GM21447 (cell line): ENCODE results near the gene PNPLA1.

Experiments
- ATAC-seq: cut with Tn5 transposase; IDR thresholded peaks from one replicate; pipeline ENCODE4 v1.9.1; 2021; ENCODE audit not compliant: unreplicated experiment

The PNPLA1 gene, protein sequence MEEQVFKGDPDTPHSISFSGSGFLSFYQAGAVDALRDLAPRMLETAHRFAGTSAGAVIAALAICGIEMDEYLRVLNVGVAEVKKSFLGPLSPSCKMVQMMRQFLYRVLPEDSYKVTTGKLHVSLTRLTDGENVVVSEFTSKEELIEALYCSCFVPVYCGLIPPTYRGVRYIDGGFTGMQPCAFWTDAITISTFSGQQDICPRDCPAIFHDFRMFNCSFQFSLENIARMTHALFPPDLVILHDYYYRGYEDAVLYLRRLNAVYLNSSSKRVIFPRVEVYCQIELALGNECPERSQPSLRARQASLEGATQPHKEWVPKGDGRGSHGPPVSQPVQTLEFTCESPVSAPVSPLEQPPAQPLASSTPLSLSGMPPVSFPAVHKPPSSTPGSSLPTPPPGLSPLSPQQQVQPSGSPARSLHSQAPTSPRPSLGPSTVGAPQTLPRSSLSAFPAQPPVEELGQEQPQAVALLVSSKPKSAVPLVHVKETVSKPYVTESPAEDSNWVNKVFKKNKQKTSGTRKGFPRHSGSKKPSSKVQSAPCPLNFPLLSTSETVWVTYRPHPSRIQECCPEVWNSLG

DNA sequence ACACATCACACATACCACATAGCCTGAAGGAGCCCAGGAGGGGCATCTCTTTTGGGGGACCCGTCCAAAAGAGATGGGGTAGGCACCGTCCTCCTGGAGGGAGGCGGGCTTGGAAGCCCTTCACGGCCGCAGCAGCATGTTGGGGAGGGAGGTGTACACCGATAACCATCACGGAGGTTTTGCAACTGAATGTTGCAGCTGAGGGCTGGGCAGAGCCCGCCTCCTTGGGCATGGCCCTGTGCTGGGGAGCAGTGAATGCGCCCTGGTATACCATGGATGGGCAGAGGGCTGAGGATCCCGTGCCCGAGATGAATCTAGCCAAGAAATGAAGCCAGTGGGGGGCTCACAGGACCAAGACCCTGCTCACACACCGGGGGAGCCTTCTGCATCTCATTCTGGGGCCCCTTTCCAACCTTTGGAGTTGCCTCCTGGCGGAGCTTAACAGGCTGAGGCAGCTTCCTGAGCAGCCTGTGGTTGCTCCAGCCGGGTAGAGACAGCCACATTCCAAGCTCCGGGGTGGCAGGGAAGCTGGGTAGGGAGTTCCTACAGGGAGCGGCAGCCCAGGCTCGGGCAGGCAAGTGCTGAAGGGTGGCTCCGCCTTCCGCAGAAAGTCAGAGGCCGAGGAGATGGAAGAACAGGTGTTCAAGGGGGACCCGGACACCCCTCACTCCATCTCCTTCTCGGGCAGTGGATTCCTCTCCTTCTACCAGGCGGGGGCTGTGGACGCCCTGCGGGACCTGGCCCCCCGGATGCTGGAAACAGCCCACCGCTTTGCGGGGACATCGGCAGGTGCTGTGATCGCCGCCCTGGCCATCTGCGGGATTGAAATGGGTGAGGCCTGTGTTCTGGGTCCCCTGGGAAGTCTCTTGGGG lies at the start of gene PNPLA1:
TSS of gene PNPLA1 (plus strand) at position 227 of the 872 bp plus-strand sequence. CDS start at position 627, 400 bp downstream.
- ATAC-seq: no peak

DNA sequence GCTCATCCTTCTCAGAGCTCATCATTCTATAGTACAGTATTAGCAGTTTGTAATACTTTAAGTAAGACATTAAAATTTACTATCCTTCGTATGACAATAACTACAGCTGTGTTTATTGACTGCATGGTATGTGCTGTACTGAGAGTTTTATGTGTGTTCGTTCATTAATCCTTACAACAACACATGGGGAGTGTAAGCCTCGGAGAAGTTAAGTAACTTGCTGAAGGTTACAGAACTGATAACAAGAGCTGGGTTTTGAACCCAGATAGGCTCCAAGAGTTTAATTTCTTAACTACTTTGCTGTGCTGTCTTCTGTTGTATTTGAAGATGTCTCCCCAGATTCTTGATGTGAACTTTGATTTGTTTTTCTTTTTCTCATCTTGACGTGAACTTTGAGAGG lies 49.6 kb upstream of the PNPLA1 start:
- no peak for ATAC-seq

DNA sequence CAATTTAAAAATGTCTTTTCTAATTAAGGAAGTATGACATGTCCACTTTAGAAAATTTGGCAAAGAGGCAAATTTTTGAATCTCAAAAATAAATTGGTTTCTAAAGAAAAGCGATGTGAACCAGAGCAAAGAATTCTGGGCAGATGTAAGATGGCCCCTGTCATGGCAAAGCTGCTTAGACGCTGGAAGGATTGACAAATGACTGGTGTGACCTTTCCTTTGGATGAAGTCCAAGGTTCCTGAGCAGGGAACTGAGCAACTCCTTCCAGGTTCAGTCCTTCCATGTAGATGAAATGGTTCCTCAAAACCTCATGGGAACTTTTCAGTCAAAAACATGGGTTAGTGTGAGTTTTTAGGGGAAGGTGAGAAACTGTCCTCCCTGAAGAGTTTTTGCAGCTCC lies 48.2 kb upstream of the PNPLA1 start:
- no peak for ATAC-seq

DNA sequence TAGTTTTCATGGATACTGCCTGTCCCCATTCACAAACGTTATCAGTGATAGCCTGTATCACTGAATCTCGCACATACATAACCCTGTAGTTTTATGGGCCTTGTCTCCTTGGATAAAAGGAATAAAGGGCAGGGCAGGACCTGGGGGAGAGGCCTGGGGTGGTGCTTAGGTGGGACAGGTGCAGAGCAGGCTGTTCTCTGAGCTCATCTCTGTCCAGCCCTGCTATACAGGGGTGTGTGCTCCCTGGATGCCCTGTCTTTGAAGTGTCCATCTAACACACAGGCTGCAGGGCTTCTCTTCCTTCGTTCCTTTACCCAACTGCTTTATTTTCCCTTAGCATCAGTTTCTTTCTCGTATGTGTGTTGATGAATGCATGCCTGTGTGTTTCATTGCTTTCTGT lies 46.9 kb upstream of the PNPLA1 start:
- no peak for ATAC-seq

DNA sequence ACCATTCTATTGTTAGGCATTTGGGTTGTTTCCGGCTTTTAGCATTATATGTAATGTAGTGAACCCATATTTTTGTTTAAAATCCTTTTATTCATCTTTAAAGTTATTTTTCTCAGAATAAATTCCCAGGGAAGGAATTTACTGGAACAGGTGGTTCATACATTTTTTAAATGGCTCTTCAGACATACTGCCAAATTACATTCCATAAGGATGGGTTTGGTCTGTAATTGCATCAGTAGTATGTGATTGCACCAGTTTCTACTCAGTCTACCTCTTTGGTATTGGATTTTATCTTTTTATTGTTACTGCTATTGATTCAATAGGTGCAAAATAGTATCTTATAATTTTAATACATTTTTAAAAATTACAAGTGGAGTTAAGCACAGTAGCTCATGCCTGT lies 46.2 kb upstream of the PNPLA1 start:
- no peak for ATAC-seq

DNA sequence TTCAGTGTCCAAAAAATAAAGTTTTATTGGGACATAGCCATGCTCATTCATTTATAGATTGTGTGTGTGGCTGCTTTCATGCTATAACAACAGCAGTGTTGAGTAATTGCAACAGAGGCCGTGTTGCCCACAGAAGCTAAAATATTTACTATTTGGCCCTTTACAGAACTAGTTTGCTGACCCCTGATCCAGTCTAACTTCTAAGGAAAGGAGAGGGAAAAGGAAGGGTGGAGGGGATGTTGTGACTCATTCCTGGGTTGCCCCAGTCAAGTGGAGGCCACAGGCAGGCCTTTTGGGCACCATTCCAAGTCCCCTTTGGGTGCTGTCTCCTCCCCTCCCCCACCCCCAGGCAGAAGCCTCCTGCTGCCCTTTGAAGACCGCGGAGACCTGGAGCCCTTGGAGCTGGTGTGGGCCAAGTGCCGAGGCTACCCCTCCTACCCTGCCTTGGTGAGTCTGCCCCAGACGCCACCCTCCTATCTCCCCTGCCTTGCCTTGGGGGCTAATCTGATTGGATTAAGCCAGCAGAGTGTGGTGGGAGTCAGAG lies 44.9 kb upstream of the PNPLA1 start:
- no peak for ATAC-seq

DNA sequence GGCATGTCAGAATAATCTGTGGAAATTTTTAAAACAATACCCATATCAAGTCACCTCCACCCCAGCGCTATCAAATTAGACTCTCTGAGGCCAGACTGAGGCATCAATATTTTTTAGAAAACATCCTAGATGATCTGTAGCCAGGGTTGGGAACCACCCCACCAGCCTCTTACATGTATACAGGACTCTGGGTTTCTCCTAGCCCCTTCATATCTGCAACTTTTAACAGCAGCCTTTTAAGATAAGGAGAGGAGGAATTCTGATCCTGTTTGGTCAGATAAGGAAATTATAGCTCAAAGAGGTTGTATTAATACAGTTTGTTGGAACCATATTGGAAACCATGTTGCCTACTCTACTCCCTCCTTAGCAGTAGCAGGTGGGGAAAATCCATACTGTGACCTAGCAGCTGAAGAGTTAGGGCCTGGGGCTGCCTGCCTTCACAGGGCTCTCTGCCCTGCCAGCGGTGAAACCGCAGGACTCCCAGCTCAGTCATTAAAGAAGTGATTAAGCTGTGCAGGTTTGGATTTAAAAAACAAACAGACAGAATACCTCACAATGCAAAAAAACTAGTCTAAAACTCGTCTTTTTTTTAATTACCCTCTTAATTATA lies 43.3 kb upstream of the PNPLA1 start:
- ATAC-seq: no peak

DNA sequence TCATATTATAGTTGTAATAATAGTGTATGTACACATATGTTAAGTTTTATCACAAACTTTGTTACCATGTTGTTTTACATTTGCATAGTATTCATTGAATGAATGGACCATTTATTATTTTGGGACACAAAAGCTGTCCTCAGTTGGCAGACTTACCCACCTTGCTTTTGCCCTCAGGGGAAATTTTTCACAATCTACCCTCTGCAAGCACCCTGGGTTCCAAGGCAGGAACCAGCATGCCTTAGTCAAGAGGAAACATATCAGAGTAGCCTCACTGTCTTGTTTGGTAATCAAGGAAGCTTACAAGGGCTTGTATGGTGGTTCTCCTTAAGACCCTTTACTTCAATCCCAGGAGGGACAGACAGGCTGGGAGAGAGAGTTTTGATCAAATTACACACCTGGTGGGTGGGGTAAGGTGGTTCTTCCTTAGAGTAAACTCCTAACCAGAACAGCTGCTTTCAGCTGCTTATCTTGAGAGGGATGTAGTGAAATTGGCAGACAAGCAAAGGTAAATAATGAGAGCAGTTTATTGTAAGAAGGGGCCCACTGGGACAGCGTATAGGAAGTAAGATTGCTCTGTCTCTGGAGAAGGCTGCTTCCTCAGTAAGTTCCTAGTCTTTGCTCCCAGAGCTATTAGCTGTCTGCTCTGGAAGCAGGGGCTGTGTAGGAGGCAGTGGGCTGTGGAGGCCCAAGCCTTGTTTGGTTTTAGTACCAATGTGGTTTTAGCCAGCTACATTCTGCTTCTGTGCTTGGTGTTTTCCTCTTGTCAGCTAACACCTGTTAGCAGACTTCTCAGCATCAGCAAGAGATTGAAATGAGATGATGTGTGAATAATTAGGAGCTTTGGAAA lies 42.3 kb upstream of the PNPLA1 start:
- ATAC-seq: no peak

DNA sequence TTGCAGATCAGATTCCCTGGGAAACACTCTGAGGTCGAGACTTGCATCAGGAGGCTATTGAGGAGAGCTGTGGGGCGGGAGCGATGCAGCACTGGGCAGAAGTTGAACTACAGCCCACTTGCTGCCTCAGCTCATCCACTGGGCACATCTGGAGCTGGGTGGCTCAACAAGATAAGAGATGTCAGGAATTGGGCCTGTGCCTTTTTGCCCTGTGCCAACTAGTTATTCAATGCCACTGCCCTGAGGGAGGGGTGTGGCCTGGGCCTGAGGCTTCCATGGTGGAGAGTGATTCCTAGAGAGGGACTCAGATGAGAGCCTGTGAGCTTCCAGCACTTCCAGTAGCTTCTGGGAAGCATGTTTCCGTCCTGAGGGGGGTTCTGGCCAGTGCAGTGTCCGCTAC lies 40.6 kb upstream of the PNPLA1 start:
- ATAC-seq: no peak

DNA sequence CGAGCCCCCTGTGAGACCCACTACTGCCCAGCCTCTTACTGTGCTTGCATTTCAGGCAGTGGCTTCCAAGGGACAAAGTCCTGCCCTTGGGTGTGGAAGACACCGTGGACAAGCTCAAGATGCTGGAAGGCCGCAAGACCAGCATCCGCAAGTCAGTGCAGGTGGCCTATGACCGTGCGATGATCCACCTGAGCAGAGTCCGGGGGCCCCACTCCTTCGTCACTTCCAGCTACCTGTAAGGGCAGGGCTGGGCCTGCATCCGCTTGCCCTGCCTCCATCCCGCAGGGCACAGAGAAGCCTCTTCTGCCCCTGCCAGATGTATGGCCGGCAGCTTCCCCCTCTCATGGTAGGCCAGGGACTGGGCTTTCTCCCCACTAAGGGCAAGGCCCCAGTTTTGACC lies 39.5 kb upstream of the PNPLA1 start:
- ATAC-seq: no peak

DNA sequence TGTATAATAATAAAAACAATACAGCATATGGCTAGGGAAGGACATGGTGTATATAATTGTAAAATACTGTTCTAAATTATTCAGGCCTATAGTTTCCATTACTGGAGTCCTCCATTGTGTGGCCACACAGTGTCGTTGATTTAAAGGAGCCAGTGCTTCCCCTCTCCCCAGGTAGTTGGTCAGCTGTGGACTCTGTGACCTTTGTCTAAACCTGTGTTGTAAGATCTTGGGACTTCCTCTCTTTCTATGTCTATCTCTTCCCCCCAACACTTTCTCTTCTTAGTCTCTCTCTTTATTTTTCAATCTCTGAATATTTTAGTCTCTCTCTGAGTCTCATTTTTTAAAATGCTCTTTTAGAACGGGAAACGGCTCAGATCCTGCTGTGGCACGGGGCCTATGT lies 37.7 kb upstream of the PNPLA1 start:
- ATAC-seq: no peak

DNA sequence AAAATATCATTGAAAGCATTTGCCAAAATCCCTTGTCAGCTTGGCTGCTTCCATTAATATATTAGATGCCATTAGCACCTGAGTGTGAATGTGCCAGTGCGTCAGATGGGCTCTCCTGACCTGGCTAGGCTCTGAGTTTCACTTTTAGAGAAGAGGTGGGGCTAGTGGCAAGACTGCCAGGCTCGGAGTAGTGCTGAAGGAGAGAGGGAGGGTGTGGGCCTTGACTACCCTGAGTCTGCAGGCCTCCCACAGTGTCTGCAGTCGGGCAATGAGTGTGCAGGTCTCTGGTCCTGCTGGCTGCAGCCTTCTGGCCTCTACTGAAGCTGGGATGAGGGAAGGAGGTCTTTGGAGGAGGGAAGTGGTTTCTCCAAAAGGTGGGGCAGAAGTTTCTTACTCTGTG lies 34.6 kb upstream of the PNPLA1 start:
- no peak for ATAC-seq

DNA sequence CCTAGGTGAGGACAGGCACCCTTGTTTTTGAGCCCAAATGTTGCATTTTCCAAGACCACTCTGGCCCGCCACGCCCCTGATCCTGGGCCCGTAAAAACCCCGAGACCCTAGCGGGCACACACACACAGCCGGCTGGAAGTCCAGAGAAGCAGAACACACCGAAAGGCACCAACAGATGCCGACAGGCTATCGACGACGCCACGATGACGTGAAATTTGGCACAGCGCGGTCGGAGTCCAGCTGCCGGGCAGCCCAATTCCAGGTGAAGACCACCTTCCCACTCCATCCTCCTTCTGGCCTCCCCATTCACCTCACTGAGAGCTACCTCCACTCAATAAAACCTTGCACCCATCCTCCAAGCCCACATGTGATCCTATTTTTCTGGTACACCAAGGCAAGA lies 34.0 kb upstream of the PNPLA1 start:
- ATAC-seq: no peak

DNA sequence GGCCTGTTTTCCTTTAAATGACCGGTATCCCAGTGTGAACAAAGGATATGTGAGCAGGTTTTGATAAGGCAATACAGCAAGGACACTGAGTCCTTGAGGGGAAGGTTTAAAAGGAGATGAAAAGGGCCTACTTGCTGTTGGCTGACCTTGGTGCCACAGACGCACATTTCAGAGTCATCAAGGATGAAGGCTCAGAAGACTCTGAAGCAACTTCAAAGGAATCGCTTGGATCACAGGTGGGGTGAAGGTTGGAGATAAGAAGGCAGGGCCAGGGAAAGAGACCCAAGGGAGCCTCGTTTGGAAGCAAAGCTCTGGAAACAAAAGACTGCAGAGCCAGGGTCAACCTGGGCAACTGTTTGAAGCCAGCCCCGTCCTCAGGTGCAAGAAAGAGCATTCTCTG lies 30.1 kb upstream of the PNPLA1 start:
- ATAC-seq: no peak

DNA sequence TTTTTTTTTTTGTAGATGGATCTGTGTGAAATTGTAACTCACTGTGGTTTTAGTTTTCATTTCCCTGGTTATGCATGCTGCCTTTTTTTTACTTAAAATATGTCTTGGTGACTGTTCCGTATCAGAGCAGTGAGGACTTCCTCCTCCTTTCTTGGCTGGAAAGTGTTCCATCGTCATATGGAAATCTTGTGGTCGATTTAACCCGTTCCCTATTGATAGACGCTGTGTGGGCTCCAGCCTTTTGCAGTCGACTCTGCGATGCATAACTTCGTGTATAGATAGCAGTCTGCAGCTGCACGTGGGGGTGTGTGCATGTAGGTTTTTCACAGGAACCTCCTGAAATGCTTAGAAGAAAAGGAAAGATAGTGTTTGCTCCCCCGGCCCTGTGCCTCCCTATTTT lies 28.1 kb upstream of the PNPLA1 start:
- ATAC-seq: peak; percentile 79

DNA sequence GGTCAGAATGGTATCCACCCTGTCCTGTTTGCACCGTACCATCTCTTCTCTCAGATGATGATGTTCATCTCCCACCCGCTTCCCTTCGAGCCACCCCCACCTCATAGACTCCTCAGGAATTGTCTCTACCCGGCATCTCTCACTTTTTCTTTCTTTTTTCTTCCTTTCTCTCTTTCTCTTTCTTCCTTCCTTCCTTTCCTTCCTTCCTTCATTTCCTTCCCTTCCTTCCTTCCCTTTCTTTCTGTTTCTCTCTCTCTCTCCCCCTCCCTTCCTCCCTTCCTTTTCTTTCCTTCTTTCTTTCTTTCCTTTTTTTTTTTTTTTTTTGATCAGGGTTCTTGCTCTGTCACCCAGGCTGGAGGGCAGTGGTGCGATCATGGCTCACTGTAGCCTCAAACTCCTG lies 27.7 kb upstream of the PNPLA1 start:
- ATAC-seq: no peak

DNA sequence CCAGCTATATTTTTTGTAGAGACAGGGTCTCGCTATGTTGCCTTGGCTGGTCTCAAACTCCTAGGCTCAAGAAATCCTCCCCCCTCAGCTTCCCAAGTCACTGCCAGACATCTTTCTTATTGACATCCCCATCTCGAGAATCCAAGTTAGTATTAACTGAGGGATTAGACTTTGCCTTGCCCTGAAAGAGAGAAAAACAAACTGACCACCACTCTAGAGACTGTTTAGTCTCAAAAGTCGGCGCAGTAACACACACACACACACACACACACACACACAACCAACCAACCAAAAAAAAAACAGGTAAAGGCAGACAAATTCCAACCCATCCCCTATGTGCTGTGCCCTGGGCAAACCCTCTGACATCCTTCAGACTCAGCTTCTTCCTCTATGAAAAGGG lies 27.2 kb upstream of the PNPLA1 start:
- ATAC-seq: no peak

DNA sequence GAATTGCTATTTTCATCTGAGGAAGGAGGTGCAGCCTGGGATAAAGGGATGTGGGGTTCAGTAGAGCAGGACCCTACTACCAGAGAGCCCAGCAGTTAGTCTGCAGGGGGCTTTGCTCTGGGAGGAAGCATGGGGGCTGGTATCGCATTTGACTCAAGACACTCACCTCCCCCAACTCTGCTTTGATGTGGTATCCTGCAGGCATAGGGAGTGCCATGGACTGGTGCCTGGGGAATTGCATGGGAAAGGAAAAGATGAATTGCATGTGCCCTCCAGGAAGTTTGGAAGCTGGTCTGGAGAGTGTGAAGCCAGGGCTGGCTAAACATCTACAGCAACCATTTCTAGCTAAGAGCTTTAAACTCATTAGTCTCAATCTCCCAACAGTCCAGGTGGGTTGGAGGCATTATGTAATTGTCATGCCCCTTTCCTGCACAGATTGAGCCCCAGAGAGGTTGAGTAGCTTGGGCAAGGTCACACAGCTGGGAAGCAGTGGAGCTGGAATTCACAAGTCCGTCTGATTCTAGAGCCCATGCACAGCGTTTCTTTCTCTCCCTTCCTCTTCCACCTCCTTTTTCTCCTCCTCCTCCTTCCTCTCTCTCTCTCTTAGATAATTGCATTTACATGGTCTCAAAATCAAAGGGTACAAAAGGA lies 26.2 kb upstream of the PNPLA1 start:
- ATAC-seq: no peak

DNA sequence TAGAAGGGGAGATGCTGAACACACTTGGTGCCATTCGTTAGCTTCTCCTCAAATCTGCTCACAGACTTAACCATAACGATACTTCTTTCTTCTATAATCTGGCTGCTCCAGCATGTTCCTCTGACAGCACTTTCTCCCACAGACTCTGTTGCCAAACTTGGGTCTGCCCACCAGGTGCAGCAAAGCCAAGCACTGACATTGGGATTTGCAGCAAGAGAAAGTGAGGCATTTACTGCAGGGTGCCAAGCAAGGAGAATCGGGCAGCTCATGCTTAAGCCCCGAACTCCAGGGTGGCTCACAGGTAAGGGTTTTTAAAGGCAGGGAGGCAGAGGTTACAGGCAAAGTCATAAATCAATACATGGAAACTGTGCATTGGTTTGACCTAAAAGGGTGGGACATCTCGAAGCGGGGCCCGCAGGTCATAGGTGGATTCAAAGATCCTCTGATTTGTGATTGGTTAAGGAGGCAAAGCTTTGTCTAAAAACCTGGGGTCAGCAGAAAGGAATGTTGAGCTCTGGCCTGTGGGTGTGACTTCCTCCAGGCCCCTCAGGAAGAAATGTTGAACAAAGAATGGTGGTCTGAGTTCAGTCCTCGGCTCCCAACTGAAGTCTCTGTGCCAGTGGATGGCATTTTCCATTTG lies 25.1 kb upstream of the PNPLA1 start:
- no peak for ATAC-seq
